Endothelial cell of umbilical vein (primary cell): Measurements from ENCODE around the gene IL31RA. TPM values are rescaled to one million over a fixed set of nuclear protein-coding genes. Genes with fewer than 3 reads are reported as not detected.

Experiments
- BruUV-seq: library from RNA; stranded (reverse); fragments of 400-500 nt; replicated peaks from 2 replicates; lab custom pipeline; 2021; lab: Mats Ljungman, UMichigan
- CTCF ChIA-PET: fragments of 300-600, 350-600 bp; sonication (Branson Sonifier 250); formaldehyde crosslinking; loops from one replicate; lab custom pipeline; 2021; ENCODE audit warnings: antibody characterized with exemption, inconsistent platforms; lab: Charles Lee
- POLR2A ChIA-PET: fragments of 300-600, 350-600 bp; sonication (Branson Sonifier 250); formaldehyde crosslinking; loops from one replicate; lab custom pipeline; 2021; ENCODE audit warnings: antibody characterized with exemption, inconsistent platforms; lab: Charles Lee
- DNase-seq: peaks from one replicate; pipeline ENCODE4 v3.0.0-alpha.2; 2011; ENCODE audit warnings: low read depth, low spot score
- FAIRE-seq: peaks from 2 replicates; lab custom pipeline; 2011; peaks lifted over from hg19 to GRCh38; lab: Jason Lieb, UNC
- H2AFZ ChIP-seq: 2 replicates; pipeline ENCODE4 v1.6.0; 2012; ENCODE audit warnings: low read depth, low read length, control low read depth, inconsistent platforms
- H3K27ac ChIP-seq: 2 replicates; pipeline ENCODE4 v1.5.1; 2011; ENCODE audit warnings: low read depth, mild to moderate bottlenecking, control low read depth, low read length, moderate library complexity; ENCODE audit not compliant: insufficient read depth
- H3K27me3 ChIP-seq, 2 experiments: 2 replicates each; pipeline versions ENCODE4 v1.6.0 to v1.6.1; 2011; ENCODE audit warnings: low read length in 2 of 2, mixed read lengths in 1 of 2; ENCODE audit not compliant: control insufficient read depth in 2 of 2, insufficient read depth in 2 of 2
- H3K36me3 ChIP-seq, 2 experiments: 2 replicates in 1 of 2; 3 replicates in 1 of 2; pipeline ENCODE4 v1.5.1; 2011; ENCODE audit warnings: low read length in 2 of 2, mild to moderate bottlenecking in 1 of 2, moderate library complexity in 1 of 2; ENCODE audit not compliant: control insufficient read depth in 2 of 2, insufficient read depth in 2 of 2; ENCODE audit errors: extremely low read depth in 1 of 2
- H3K4me1 ChIP-seq: 3 replicates; pipeline ENCODE4 v1.5.1; 2011; ENCODE audit warnings: mild to moderate bottlenecking, low read length; ENCODE audit not compliant: control insufficient read depth, insufficient read depth; ENCODE audit errors: extremely low read depth
- H3K4me2 ChIP-seq: 2 replicates; pipeline ENCODE4 v1.6.1; 2011; ENCODE audit warnings: low read length, control low read depth, mixed read lengths; ENCODE audit not compliant: insufficient read depth
- H3K4me3 ChIP-seq, 3 experiments: fragments of 200-600 bp in 1 of 3; sonication (generic), shearing (Covaris generic) in 1 of 3; replicated peaks in 1 of 3; 2 replicates each; pipeline ENCODE4 v1.5.1; 2011 to 2016; ENCODE audit warnings: control low read depth in 3 of 3, low read length in 3 of 3, mild to moderate bottlenecking in 2 of 3, inconsistent platforms in 1 of 3, low read depth in 1 of 3, moderate library complexity in 1 of 3; ENCODE audit not compliant: insufficient read depth in 1 of 3
- H3K79me2 ChIP-seq: 2 replicates; pipeline ENCODE4 v1.6.0; 2012; ENCODE audit warnings: low read length, inconsistent platforms; ENCODE audit not compliant: control insufficient read depth, insufficient read depth
- H3K9ac ChIP-seq: replicated peaks from 2 replicates; pipeline ENCODE3; 2011; ENCODE audit warnings: low read length, control low read depth; ENCODE audit not compliant: insufficient read depth; ENCODE audit errors: extremely low read depth
- H3K9me1 ChIP-seq: replicated peaks from 3 replicates; pipeline ENCODE4 v1.6.0; 2011; ENCODE audit warnings: mild to moderate bottlenecking, low read length; ENCODE audit not compliant: control insufficient read depth, insufficient read depth; ENCODE audit errors: extremely low read depth
- H3K9me3 ChIP-seq: replicated peaks from 2 replicates; pipeline ENCODE4 v1.5.1; 2012; ENCODE audit warnings: low read length, inconsistent platforms; ENCODE audit not compliant: control insufficient read depth, insufficient read depth
- H4K20me1 ChIP-seq: replicated peaks from 2 replicates; pipeline ENCODE3; 2011; ENCODE audit warnings: mild to moderate bottlenecking, low read length; ENCODE audit not compliant: control insufficient read depth, insufficient read depth; ENCODE audit errors: extremely low read depth
- EZH2 ChIP-seq: IDR thresholded peaks from 2 replicates; pipeline ENCODE4 v1.6.1; 2012; ENCODE audit warnings: borderline replicate concordance, low read depth, mild to moderate bottlenecking, moderate library complexity, low read length, inconsistent platforms; ENCODE audit not compliant: severe bottlenecking
- FOS ChIP-seq: IDR thresholded peaks from 2 replicates; pipeline ENCODE4 v1.6.1; 2011; ENCODE audit warnings: mild to moderate bottlenecking, low read length, moderate library complexity, borderline replicate concordance; ENCODE audit not compliant: insufficient read depth
- GATA2 ChIP-seq: IDR thresholded peaks from 2 replicates; pipeline ENCODE4 v1.7.0; 2011; ENCODE audit warnings: low read depth, mild to moderate bottlenecking, moderate library complexity, mixed read lengths, low read length; ENCODE audit not compliant: insufficient read length, insufficient read depth
- JUN ChIP-seq: IDR thresholded peaks from 2 replicates; pipeline ENCODE4 v1.6.1; 2011; ENCODE audit warnings: borderline replicate concordance, low read depth; ENCODE audit not compliant: insufficient read length, insufficient read depth
- MAX ChIP-seq: IDR thresholded peaks from 2 replicates; pipeline ENCODE4 v1.6.1; 2011; ENCODE audit not compliant: insufficient read depth, insufficient read length
- MYC ChIP-seq: IDR thresholded peaks from one replicate; pipeline ENCODE4 v1.6.1; 2011; ENCODE audit warnings: mild to moderate bottlenecking, low read depth, low read length
- POLR2A ChIP-seq: IDR thresholded peaks from 2 replicates; pipeline ENCODE4 v1.6.1; 2012; ENCODE audit warnings: low read depth, mild to moderate bottlenecking, control low read depth, low read length
- POLR2AphosphoS5 ChIP-seq: IDR thresholded peaks from 2 replicates; pipeline ENCODE4 v1.6.1; 2012; ENCODE audit warnings: low read depth, mild to moderate bottlenecking, control low read depth, low read length, moderate library complexity; ENCODE audit not compliant: insufficient read depth
- dilution Hi-C: fragments of 300-500 bp; cut with MboI; formaldehyde crosslinking; loops from one replicate; pipeline ENCODE4 v1.15.0; 2019; ENCODE audit warnings: low sequenced_read_pairs; ENCODE audit not compliant: extremely low pct_ligation_motif_present
- intact Hi-C: fragments of 100-400 bp; cut with micrococcal nuclease; formaldehyde crosslinking; loops from one replicate; pipeline ENCODE4 v1.10.0; 2022
- polyA plus RNA-seq, 4 experiments: library from polyadenylated mRNA; depleted of rRNA in 3 of 4; stranded (reverse) in 3 of 4; unstranded in 1 of 4; fragments of >200 nt; gene quantifications; 2 replicates each; pipeline versions ENCODE4 v1.2.1 to v1.2.3, GENCODE V29; 2011 to 2012; ENCODE audit warnings: missing spikeins in 1 of 4
- total RNA-seq: library from RNA; stranded (reverse); gene quantifications from 2 replicates; pipeline ENCODE4 v1.2.3, GENCODE V29; 2021
- TF ChIP-seq, protein P1 (sequence below), 2 donors: IDR thresholded peaks; 1 replicate in 1 of 2; 2 replicates in 1 of 2; pipeline ENCODE4 v1.5.1; 2011; ENCODE audit warnings: low read length in 2 of 2, mild to moderate bottlenecking in 2 of 2, moderate library complexity in 2 of 2, control low read depth in 1 of 2, inconsistent platforms in 1 of 2, low read depth in 1 of 2; ENCODE audit not compliant: insufficient read depth in 1 of 2; ENCODE audit errors: extremely low read depth in 1 of 2

IL31RA gene
- total and polyA plus RNA-seq, 2 donors (not counting 3 experiments of a cell fraction or from before 2014, with no cell fraction given) = 0.14 to 0.75 TPM

- TF ChIP-seq POLR2AphosphoS5 = no peak
- FAIRE-seq (no peak), DNase-seq (no peak)
- Histone ChIP-seq H4K20me1 (no peaks in the 10 kb centered on the region), H3K9ac (no peak overlapping the region), H3K79me2 (no peaks in the 10 kb centered on the region), H3K9me1 (no peaks in the 10 kb centered on the region), H3K4me1 (no peaks in the 10 kb centered on the region), H3K27me3 (no peaks in the 10 kb centered on the region), H3K4me3 (no peak overlapping the region), H3K27ac (no peak overlapping the region), H2AFZ (no peak overlapping the region), H3K36me3 (no peaks in the 10 kb centered on the region), H3K9me3 (no peaks in the 10 kb centered on the region), H3K4me2 (no peak overlapping the region)
- no TSS peak for BruUV-seq
- dilution Hi-C loops (no loop called here), intact Hi-C loops (no loop called here)
- ChIA-PET CTCF (no interaction called here), POLR2A (no interaction called here)
These were observed 62.6 kb downstream of the IL31RA start for GRCh38 chr5:55913466-55914413.

DNA sequence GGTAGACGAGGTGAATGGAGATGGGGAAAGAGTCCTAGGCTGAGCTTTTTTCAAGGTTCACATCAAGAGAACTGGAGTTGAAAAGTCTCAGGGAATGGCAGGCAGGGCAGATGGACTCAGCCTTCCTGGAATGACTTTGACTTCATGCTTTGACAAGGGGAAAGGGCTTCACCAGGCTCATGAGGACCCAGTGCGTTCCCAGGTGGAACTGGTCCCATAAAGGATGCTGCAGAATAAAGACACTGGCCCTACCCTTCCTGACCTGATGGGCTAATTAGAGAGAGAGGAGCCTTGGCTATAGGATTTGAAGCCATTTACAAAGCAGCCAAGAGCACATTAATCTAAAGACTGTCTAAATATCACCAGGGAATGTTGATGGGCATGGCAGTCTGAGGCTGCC is 63.8 kb downstream of the IL31RA start:
- intact Hi-C loops (no loop called here), dilution Hi-C loops (no loop called here)
- H4K20me1 ChIP-seq = no peaks in the 10 kb centered on the region
- no peaks in the 10 kb centered on the region for H3K9me1 ChIP-seq
- FAIRE-seq (no peak), DNase-seq (no peak)
- H2AFZ ChIP-seq = no peak overlapping the region
- H3K4me3 ChIP-seq = no peak overlapping the region
- no TSS peak for BruUV-seq
- ChIA-PET POLR2A (no interaction called here), CTCF (no interaction called here)
- H3K27ac ChIP-seq = no peak overlapping the region
- TF ChIP-seq JUN = no peak
- TF ChIP-seq EZH2 = no peak
- TF ChIP-seq POLR2A = no peak
- no peak for TF ChIP-seq MAX
- TF ChIP-seq GATA2 = no peak
- TF ChIP-seq POLR2AphosphoS5 = no peak
- no peak for TF ChIP-seq FOS
- TF ChIP-seq MYC = no peak
- TF ChIP-seq, protein P1, sequence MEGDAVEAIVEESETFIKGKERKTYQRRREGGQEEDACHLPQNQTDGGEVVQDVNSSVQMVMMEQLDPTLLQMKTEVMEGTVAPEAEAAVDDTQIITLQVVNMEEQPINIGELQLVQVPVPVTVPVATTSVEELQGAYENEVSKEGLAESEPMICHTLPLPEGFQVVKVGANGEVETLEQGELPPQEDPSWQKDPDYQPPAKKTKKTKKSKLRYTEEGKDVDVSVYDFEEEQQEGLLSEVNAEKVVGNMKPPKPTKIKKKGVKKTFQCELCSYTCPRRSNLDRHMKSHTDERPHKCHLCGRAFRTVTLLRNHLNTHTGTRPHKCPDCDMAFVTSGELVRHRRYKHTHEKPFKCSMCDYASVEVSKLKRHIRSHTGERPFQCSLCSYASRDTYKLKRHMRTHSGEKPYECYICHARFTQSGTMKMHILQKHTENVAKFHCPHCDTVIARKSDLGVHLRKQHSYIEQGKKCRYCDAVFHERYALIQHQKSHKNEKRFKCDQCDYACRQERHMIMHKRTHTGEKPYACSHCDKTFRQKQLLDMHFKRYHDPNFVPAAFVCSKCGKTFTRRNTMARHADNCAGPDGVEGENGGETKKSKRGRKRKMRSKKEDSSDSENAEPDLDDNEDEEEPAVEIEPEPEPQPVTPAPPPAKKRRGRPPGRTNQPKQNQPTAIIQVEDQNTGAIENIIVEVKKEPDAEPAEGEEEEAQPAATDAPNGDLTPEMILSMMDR (IDR thresholded peaks at IDR 0.05; ENCODE audit: extremely low read depth in 1 of 2, insufficient read depth in 1 of 2, low read depth in 1 of 2, low read length in 2 of 2) = no peak
- no peaks in the 10 kb centered on the region for H3K79me2 ChIP-seq
- H3K9ac ChIP-seq = no peak overlapping the region
- no peaks in the 10 kb centered on the region for H3K9me3 ChIP-seq
- H3K27me3 ChIP-seq = no peaks in the 10 kb centered on the region
- H3K36me3 ChIP-seq = no peaks in the 10 kb centered on the region
- no peak overlapping the region for H3K4me2 ChIP-seq
- H3K4me1 ChIP-seq = no peaks in the 10 kb centered on the region
